NCI-H524 treated with DMSO at 0.1 percent for 48 hours (cell line): ENCODE data around the gene SPAG5.
"Not testable (repeated sequence)": the region's sequence is repeated elsewhere in the genome, so short reads cannot be mapped to it uniquely, and the experiment has no call there.

Source experiments
- DNase-seq: peaks from one replicate; lab custom pipeline; 2025; lab: John Stamatoyannopoulos, UW

The SPAG5 gene

DNA sequence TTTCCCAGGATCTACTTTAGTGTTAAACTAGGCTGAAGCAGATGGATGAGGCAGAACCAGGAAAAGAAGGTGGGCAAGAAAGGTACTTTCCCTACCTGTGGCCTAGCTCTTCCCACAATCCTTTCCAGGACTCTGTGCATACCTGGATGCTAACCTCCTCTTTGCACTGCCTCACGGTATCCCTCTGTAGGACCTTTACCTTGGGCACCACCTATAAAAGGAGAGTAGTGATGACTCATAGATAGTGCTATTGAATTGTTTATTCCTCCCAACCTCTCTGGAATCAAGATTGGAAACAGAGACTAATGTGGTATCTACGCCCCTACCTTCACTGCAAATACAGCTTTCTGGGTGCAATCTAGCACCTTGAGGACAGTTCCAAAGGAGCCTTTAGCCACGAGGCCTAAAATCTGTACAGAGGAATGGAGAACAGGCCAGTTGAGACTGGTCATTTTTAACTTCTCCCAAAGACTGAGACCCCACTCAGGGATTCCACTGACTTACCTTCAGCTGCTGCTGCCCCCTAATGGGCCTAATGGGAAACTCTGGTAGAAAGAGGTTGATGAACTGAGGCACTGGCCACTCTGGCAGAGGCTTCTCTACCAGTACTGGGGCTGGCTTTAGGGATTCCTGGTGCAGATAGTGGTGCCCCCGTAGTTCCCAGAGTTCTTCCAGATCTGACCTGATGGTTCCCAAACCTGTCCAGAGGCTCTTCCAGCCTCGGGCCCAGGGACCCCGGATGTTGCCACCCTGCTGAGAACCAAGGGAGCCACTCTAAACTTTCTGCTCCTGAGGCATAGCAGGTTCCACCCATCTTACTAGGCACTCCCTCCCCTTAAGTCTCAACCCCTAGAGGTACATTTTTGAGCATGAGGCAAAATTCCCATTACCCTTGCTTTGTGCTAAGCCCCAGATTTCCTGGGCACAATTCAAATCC lies 14.4 kb upstream of the SPAG5 start:
- no peak for DNase-seq

DNA sequence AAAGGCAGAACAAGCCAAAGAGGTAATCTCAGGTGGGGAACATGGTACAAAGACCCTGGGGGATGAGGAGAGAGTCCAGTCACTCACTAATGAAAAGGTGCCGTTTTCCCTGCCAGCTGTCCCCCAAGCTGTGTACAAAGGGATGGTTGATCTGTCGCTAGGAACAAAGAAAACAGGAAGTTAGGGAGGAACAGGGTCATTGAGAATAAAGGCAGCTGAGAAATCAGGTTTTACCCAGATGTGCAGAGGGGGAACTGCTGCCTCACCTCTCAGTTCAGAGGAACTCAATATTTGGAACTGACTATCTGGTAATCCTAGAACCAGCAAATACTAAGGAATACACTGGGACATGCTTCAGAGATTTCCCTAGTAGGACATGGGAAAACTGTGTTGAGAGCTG lies 13.7 kb upstream of the SPAG5 start:
- DNase-seq: no peak

DNA sequence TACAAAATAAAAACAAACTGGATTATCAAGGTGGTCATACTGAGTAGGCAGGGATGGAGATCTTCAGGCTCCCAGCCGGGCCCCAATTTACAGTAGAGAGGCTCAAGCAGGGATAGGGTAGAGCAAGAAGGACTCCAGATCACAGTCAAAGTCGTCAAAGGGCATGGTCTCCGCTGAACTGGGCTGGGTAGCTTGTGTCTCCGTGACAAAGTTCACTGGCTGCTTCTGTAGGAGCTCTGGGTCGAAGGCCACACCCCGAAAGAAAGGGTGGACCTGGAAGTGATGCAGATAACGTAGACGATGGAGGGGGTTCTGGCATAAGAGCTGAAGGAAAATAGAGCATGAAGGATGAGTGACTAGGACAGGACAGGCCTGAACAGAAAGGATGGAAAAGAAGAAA lies 11.6 kb upstream of the SPAG5 start:
- DNase-seq: no peak

DNA sequence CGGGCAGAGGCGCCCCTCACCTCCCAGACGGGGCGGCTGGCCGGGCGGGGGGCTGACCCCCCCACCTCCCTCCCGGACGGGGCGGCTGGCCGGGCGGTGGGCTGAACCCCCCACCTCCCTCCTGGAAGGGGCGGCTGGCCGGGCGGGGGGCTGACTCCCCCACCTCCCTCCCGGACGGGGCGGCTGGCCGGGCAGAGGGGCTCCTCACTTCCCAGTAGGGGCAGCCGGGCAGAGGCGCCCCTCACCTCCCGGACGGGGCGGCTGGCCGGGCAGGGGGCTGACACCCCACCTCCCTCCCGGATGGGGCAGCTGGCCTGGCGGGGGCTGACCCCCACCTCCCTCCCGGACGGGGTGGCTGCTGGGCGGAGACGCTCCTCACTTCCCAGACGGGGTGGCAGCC lies 5.2 kb upstream of the SPAG5 start:
- DNase-seq: not testable (repeated sequence)

DNA sequence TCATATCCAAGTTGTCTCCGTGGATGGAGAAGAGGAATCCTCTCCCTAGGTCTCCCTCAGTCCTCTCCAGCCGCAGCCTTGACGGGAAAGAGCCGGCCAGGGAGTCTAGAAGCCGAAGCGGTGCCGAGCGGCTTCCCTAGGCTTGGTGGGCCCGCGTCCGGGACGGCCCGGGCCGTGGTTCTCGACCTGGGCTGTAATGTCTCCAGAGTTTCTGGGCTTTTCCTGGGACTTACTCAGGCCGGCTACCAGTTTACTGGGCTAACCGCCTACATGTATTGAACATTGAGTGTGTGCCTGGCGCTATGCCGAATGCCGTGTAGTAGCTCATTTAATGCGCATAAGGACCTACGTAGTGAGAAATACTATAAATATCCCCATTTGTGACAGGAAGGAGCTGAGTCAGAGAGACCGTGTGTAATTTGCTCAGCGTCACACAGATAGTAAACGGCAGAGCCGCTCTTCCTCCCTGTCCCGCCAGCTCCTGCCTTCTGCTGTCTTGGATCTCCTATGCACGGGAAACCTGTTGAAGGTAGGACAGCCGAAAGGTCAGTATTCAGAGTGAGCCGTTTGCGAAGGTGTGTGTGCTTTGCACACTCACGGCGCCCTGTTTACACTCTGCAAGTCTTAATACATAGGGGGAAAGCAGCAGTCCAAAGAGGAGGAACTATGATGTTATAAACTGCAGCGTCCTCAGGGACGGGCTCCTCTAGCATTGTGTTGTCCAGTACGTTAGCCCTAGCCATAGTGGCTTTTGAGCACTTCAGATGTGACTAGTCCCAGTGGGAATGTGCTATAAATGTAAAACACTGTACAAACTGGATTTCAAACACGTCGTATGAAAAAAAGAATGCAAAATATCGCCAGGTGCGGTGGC lies 723 bp upstream of the SPAG5 start:
- no peak for DNase-seq

DNA sequence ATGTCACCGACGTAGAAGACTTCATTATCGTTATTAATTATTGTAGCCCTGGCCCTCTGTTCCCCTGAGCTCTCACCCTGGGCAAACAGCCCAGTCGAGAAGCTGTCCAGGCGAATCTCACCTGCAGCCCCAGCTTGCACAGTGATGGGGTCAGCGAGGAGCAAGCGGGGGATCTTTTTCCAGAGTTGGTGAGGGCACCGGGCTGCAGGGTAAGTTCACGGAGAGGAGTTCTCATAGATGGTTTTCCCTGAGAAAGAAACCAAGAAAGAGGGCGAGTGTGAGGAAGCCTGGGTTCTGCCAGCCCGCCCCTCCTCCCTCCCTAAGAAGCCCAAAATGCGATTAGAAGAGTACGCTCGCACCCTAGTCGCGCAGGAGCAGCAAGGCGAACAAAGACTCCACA lies 436 bp downstream of the SPAG5 start:
- peak; percentile 39 for DNase-seq

DNA sequence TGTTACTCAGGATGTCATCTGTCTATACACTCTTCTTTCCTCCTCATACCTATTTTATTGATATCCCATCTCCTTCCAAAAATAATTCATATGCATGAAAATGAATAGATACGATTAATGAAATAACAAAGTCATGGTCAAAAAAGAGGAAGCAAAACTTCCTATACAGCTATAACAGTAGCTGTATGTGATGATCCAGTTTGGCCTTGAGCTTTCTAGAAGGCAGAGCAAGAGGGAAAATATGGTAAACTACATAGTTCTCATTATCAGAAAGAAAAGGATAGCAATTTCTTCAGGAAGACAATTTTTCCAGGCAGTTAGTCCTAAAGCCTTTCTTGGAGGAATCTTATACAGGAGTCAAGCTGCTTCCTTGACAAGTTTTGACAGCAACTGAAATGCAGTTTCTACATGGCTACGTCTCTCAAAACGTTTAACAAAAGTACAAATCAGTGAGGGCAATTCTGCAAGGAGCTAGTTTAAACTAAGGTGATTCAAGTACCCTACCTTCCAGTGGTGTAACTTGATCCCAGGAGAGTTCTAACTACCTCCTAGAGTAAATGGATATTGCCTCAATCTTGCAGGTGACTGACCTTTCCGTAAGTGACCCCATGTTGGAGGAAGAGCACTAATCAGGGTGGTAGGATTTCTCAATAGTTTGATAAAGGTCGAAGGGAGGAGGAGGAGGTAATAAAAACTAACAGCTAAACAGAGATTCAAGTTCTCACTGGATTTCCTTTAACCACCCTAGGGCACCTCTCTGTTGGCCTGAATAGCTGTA lies 1.0 kb downstream of the SPAG5 start:
- DNase-seq: no peak

DNA sequence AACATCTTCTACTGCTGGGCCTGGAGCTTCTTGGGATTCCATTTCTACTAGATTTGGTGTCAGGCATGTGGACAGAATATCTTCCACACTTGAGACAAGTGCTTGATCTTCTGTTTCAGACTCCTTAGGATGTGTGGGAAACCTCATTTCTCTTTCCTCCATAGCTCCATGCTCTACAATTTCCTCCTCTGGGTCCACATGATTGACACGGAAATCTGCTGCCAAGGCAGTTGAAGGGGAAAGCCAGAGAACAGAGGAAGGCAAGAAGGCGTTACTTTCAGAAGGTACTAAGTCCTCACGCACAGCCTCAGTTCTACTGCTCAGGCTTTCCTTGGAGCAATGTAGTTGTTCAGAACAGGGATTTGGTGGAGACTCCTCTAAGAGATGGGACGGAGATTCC lies 6.6 kb downstream of the SPAG5 start:
- DNase-seq: no peak

DNA sequence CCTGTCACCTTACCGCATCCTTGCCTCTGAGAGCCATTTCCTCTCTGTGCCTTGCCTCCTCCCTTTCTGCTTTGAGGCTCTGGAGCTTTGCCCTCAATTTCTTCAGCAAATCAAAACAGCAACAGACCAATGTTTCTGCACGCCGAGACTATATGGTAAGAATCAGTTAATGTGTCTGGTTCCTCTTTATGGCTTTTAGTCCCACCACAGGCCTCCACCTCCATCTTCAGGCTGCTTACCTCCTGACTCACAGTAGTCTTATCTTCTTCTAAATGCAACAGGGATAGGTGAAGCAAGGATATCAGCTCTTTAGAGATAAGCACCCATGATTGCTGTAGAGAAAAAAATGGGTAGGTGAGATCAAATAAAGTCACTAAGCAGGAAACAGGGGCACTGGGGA lies 13.0 kb downstream of the SPAG5 start:
- no peak for DNase-seq

DNA sequence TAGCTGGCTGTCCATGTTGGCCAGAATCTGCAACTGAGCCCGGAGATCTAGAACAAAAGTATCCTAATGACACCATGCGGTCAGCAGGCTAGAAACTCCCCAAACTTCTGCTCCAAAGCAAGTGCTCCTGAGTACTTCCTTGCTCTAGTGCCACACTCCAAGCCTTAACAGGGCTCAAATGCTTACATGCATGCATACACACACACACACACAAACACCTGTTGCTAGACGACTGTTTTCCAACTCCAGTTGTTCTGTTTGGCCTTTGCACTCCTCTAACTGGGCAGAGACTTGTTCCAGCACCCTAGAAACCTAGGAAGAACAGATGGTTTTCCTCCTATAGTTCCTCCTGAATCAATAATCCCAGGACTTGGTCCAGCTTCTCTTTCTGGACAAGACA lies 14.4 kb downstream of the SPAG5 start:
- no peak for DNase-seq

DNA sequence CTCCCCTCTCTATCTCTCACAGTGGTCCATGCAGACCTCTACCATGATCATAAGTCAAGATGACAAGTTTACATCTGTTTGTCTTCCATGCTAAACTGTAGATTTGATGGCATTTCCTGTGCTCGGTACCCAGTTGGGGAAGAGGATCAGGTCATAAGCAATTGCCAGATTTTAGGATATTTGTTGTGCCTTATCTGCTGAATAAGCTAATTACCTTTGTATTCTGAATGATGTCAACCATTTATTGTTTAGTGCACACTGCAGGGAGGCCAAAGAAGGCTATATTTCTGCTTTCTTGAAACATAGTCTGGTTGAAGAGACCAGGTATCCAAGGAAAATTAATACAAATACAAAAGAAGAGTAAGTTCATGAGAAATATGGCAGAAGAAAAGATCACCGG lies 16.3 kb downstream of the SPAG5 start:
- no peak for DNase-seq

DNA sequence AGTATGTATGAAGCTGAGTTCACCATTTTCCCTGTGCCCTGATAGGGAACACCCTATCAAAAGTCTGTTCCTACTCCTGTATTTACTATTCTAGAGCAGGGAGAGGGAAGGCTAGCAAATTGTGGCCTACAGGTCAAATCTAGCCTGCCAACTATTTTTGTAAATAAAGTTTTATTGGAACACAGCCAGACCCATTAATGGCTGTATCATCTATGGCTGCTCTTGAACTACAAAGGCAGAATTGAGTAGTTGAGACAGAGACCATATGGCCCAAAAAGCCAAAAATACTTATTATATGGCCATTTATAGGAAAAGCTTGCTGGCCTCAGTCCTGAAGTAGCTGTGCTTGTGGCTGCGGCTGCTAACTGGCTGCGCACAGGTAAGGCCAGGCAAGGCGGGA lies 17.9 kb downstream of the SPAG5 start:
- no peak for DNase-seq

DNA sequence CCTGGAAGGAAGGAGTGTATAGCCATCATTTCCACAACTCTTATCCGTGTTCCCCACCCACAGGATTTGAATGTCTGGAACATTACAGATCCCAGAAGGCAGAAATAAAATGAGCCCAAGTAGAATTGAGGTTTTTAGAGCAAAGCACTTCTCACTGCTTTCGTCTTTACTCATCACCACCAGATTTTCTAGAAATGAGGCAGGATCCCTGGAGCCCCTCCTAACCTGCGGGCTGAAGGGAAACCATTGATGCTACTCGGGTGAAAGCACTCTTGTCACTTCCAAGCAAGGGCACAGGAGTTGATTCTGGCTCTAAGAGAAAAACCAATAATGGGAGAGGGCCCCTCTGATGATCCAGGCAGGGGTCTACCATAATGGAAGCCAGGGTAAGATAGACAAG lies 19.3 kb downstream of the SPAG5 start:
- no peak for DNase-seq

DNA sequence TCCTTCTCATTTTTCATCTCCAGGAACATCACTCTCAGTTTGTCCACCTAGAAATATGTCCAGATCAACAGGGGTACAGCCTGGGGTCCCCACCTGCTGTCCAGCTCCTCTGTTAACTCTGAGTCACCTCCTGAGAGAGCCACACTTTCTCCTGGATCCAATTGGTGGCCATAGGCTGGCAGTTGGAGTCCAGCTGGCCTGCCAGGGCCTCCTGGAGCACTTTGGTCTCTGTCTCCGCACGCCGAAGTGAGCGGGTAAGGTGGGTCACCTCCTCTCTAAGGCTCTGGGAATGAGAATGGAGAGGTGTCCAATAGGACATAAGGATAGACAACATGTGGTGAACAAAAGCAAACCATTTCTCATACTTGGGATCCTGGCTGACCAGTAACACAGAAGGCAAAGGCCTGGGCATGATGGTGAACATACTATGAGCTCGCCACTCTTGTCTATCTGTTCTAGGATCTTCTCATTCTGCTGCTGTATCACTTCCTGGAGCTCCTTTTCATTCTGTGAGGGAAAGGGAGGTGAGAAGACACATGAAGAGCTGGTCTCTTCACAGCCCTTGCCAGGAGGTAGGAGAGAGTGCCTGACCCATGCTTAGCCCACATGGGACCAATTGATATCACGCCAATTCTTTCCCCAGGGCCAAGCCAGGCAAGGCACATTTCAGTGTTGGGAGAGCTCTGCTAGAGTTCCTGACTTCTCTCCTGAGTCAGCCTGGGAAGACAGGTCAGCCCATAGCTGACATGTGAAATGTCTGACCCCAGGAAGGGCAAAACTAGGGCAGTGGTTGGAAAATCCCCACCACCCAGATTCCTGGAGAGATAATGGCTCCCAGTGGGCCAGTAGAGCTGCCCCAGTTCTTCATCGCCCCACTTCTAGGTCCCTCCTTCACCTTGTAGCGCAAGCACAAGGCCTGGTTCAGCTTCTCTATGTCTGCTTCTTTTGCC lies 20.3 kb downstream of the SPAG5 start:
- DNase-seq: no peak

DNA sequence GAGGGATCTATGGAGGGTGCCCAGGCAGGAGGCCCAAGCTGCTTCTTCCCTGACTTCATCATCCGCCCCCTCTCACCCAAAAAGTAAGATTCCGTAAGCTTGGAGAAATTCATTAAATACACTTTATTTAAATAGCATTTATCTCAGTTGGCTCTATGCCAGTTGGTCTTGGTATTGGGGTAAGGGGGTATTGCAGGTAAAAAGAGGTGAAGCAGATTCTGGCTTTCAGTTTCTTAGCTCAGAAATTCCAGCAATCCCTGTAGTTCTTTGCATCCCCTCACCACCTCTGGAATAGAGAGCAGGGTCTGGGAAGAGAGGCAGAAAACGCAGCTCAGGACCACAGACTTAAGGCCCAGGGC lies 21.4 kb downstream of the SPAG5 start:
- DNase-seq: no peak

DNA sequence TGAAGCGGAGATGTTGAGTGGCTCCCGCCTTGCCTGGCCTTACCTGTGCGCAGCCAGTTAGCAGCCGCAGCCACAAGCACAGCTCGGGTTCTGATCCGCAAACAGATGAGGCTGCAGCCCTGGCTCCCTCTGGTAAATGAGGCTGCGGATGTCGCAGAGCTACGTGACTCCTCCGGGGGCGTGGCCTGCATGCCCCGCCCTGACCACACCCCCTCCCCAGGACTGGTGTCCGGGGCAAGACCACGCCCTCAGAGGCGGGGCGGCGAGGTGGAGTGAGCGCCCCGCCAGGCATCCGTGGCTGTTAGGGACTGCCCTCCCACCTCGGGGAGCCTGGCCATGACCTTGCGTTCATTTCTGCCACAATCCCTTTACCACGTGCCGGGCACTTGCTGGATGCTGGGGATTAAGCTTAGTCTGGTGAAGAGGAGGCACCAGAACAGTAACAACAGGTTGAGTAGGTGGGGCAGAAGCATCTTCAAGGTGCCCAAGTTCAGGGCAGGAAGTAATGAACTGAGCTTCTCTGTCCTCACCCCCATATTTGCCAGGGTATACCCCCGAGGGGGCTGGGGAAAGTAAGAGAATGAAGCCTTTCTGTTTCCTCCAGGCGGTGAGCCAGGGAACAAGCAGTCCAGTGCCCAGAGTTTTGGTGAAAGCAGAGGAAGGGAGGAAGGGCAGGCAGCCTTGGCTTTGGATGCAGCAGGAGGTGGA lies 21.9 kb downstream of the SPAG5 start, which contains the start of gene ALDOC:
ALDOC (minus strand) TSS at position 138 of the 708 bp plus-strand sequence. CDS start 1,363 bp downstream, outside the sequence.
- no peak for DNase-seq

DNA sequence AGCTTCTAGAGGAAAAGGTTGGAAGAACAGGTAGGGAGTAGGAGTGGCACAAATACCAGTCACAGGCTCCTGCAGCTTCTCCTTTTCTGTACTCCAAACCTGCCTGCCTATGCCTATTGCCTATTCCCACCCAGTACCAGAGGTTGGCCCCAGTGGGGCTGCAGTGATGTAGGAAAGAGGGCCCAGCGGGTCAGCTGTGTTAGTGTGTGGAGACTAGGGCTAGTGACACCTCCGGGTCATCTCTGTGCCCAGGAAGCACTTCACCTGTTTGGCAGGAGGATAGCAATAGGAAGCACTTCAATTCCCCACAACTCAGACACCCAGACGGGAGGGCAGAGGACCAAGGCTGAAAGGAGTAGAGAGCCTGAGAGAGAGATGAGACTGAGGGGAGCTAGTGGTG lies 22.8 kb downstream of the SPAG5 start:
- DNase-seq: not testable (repeated sequence)

DNA sequence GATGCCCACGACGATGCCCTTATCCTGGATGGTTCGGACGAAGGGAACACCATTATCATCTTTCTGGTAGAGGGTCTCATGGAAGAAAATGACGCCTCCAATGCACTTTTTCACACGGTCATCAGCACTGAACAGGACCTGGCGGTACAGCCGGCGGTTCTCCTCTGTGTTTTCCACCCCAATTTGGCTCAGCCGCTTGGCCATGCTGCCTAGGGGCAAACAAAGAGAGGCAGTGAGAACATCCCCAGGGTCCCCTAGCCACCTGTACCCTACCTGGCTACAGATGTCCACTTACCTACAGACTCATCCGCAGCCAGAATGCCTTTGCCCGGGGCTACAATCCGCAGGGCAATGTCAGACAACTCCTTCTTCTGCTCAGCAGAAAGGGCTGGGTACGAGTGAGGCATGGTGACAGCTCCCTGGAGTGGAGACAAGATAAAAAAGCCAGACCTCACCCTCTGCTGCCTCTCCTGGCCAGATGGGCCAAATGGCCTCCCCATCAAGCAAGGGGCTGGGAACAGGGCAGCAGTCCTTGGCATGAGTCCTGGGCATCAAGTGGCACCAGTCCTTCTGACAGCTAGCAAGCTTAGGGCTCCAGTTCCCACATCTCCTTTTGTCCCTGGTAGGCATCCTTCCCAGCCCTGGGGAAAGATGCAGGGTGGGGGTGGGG lies 23.6 kb downstream of the SPAG5 start:
- no peak for DNase-seq

DNA sequence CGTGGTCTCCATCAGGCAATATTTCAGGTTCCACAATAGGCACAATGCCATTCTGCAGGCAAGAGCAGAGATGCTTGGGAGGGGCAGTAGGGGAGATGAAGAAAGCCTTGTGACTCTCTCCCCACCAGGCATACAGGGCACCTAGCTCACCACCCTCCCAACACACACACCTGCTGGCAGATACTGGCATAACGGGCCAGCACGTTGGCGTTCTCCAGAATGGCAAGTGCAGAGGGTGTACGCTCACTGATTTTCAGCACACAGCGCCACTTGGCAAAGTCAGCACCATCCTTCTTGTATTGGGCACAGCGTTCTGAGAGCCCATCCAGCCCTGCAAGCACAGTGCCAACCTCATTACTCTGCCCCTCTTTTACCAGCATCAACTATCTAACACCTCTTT lies 24.3 kb downstream of the SPAG5 start:
- DNase-seq: no peak

DNA sequence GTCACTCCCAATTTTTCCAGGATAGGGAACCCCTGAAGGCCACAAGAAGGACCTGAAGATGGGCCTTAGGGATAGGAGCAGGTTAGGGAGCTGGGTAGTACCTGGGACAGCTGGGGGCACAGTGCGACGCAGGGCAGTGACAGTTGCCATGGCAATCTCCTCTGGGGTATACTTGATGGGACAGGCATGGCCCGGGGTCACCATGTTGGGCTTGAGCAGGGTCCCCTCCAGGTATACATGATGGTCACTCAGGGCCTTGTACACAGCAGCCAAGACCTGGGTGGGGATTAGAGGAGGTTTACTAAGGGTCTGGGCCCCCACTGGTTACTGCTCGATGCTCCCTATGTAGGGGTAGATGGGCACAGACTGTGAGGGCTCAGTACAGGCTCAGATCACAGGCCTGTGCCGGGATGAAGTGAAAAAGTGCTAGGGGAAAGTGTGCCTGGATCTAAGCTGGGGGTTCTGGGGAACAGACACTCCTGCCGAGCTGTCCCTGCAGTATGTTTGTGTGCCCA lies 24.8 kb downstream of the SPAG5 start:
- no peak for DNase-seq
